ENCODE data around the gene TRIM42.

DNA sequence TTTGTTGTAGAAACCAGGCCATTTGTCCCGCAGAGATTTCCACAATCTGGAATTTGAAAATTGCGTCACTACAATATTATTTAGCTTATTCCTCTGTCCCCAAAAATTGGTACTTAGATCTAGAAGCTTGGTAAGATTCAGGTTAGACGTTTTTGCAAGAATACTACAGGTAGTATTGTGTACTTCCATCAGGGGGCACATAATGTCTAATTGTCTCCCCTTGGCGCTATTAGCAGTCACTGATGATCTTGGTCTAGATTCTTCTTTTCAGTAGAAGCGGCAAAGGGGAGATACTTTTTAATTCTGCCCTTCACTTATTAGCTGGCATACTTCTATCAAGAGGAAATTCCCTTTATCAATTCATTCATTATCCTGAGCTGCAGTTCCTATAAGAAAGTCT, 42.6 kb upstream of the TRIM42 start:
- TF ChIP-seq, protein P1, sequence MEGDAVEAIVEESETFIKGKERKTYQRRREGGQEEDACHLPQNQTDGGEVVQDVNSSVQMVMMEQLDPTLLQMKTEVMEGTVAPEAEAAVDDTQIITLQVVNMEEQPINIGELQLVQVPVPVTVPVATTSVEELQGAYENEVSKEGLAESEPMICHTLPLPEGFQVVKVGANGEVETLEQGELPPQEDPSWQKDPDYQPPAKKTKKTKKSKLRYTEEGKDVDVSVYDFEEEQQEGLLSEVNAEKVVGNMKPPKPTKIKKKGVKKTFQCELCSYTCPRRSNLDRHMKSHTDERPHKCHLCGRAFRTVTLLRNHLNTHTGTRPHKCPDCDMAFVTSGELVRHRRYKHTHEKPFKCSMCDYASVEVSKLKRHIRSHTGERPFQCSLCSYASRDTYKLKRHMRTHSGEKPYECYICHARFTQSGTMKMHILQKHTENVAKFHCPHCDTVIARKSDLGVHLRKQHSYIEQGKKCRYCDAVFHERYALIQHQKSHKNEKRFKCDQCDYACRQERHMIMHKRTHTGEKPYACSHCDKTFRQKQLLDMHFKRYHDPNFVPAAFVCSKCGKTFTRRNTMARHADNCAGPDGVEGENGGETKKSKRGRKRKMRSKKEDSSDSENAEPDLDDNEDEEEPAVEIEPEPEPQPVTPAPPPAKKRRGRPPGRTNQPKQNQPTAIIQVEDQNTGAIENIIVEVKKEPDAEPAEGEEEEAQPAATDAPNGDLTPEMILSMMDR (conservative IDR thresholded peaks at IDR 0.05; ENCODE audit: low read length) = no peak
- TF ChIP-seq EZH2phosphoT487 (IDR thresholded peaks at IDR 0.05; ENCODE audit: borderline replicate concordance) = no peak

Measured in Loucy (cell line).